Esophagus squamous epithelium (tissue), 5 donors: Measurements from ENCODE around the gene GIPR. TPM values are rescaled to one million over a fixed set of nuclear protein-coding genes. Genes with fewer than 3 reads are reported as not detected.

Source experiments
- DNase-seq: peaks from one replicate; lab custom pipeline; 2025; lab: John Stamatoyannopoulos, UW
- H3K27ac ChIP-seq, 4 donors: fragments of 200-600 bp; sonication (generic); one replicate each; pipeline ENCODE4 v1.5.1; 2016 to 2019; ENCODE audit warnings: mild to moderate bottlenecking in 1 of 4
- H3K27me3 ChIP-seq, 4 donors: fragments of 200-600 bp; sonication (generic); 1 replicate in 3 of 4; 2 replicates in 1 of 4; pipeline versions ENCODE4 v1.5.1 to v1.6.0; 2017 to 2021; ENCODE audit warnings: antibody characterized with exemption in 1 of 4
- H3K36me3 ChIP-seq, 3 donors: fragments of 200-600 bp; sonication (generic); one replicate each; pipeline ENCODE4 v1.5.1; 2016 to 2019
- H3K4me1 ChIP-seq, 3 donors: fragments of 200-600 bp; sonication (generic); one replicate each; pipeline ENCODE4 v1.5.1; 2017 to 2019
- H3K4me3 ChIP-seq, 4 donors: fragments of 200-600 bp; sonication (generic); 1 replicate in 3 of 4; 2 replicates in 1 of 4; pipeline ENCODE4 v1.5.1; 2016 to 2019; ENCODE audit warnings: mild to moderate bottlenecking in 2 of 4, moderate library complexity in 1 of 4
- H3K9me3 ChIP-seq, 3 donors: fragments of 200-600 bp; sonication (generic); one replicate each; pipeline ENCODE4 v1.5.1; 2016 to 2019
- CTCF ChIP-seq, 6 experiments: fragments of 450-650 bp in 4 of 6; fragments of 200-600 bp in 2 of 6; sonication (generic) in 2 of 6; IDR thresholded peaks; one replicate each; pipeline ENCODE4 v1.5.1; 2016 to 2019; ENCODE audit warnings: antibody characterized with exemption in 6 of 6, mild to moderate bottlenecking in 4 of 6, moderate library complexity in 4 of 6
- POLR2A ChIP-seq, 4 donors: fragments of 450-650 bp; IDR thresholded peaks; one replicate each; pipeline ENCODE4 v1.6.1; 2017; ENCODE audit warnings: antibody characterized with exemption in 4 of 4, mild to moderate bottlenecking in 4 of 4, moderate library complexity in 3 of 4
- WGBS, 2 donors: methylation state at CpG; one replicate each; pipeline ENCODE4 v1.1.5; 2018; 5-methylcytosine and 5-hydroxymethylcytosine counted together
- intact Hi-C: fragments of 100-400 bp; cut with DNase I; formaldehyde crosslinking; loops from one replicate; pipeline ENCODE4 v1.15.0; 2022
- total RNA-seq, 4 donors: library from RNA; depleted of rRNA; stranded (reverse); fragments of >200 nt; gene quantifications; one replicate each; pipeline ENCODE4 v1.1.0, GENCODE V29; 2016
- donor health status: DM: yes; HTN: yes; CAD: no.

Gene GIPR
- total RNA-seq, 4 donors from 2014 or later: 0.44 to 1.1 (median 0.63) TPM

GRCh38 chr19:45646345-45646698, 21.7 kb upstream of the GIPR start:
- Histone ChIP-seq H3K27me3 (peaks cover 0 to 39% (median 6%) of the 10 kb centered on the region in 4 donors), H3K4me1 (peaks cover 28 to 42% (median 32%) of the 10 kb centered on the region in 3 donors), H3K4me3 (peak overlapping the region in 3 of 4 donors; percentile 33 to 66 (median 37)), H3K9me3 (no peaks in the 10 kb centered on the region), H3K27ac (no peak overlapping the region), H3K36me3 (no peaks in the 10 kb centered on the region)
- 7 to 14% methylated on average over 8 of the region's 9 CpGs for WGBS, 2 donors
- no peak for TF ChIP-seq POLR2A (IDR thresholded peaks at IDR 0.05)
- TF ChIP-seq CTCF (IDR thresholded peaks at IDR 0.05): no peak
- intact Hi-C loops: loop anchor here (10.0 kb wide), 1 partner anchor 122 kb away; no protein-coding TSS in a partner anchor
- no peak for DNase-seq

GRCh38 chr19:45650722-45651121, 17.3 kb upstream of the GIPR start:
- DNase-seq: no peak
- TF ChIP-seq CTCF (IDR thresholded peaks at IDR 0.05) (no peak), POLR2A (IDR thresholded peaks at IDR 0.05) (no peak)
- 70 to 77% methylated on average over 3 of the region's 3 CpGs for WGBS, 2 donors
- H3K27ac ChIP-seq: no peak overlapping the region
- H3K36me3 ChIP-seq: no peaks in the 10 kb centered on the region
- H3K4me3 ChIP-seq: no peak overlapping the region
- peaks cover 0 to 14% (median 0%) of the 10 kb centered on the region in 4 donors for H3K27me3 ChIP-seq
- H3K9me3 ChIP-seq: no peaks in the 10 kb centered on the region
- peaks cover 5 to 8% (median 5%) of the 10 kb centered on the region in 3 donors for H3K4me1 ChIP-seq
- intact Hi-C loops: no loop called here

- intact Hi-C loops: no loop called here
- H3K4me3 ChIP-seq: no peak overlapping the region
- H3K27ac ChIP-seq: no peak overlapping the region
- no peaks in the 10 kb centered on the region for H3K36me3 ChIP-seq
- TF ChIP-seq POLR2A (IDR thresholded peaks at IDR 0.05) (no peak), CTCF (IDR thresholded peaks at IDR 0.05) (no peak)
- 46 to 80% methylated on average over 1 to 5 of the region's 5 CpGs for WGBS, 2 donors
- no peaks in the 10 kb centered on the region for H3K4me1 ChIP-seq
- H3K9me3 ChIP-seq: no peaks in the 10 kb centered on the region
- no peak for DNase-seq
- peaks cover 0 to under 1% (median 0%) of the 10 kb centered on the region in 4 donors for H3K27me3 ChIP-seq
Measured at GRCh38 chr19:45653634-45654033, 14.4 kb upstream of the GIPR start.

GRCh38 chr19:45655073-45655472, 12.9 kb upstream of the GIPR start:
- H3K27ac ChIP-seq: no peak overlapping the region
- H3K4me3 ChIP-seq: no peak overlapping the region
- TF ChIP-seq POLR2A (IDR thresholded peaks at IDR 0.05): no peak
- no peak for TF ChIP-seq CTCF (IDR thresholded peaks at IDR 0.05)
- intact Hi-C loops: no loop called here
- 60 to 81% methylated on average over 3 of the region's 3 CpGs for WGBS, 2 donors
- no peaks in the 10 kb centered on the region for H3K4me1 ChIP-seq
- peaks cover 0 to 13% (median 0%) of the 10 kb centered on the region in 4 donors for H3K27me3 ChIP-seq
- H3K9me3 ChIP-seq: no peaks in the 10 kb centered on the region
- H3K36me3 ChIP-seq: no peaks in the 10 kb centered on the region
- no peak for DNase-seq

GRCh38 chr19:45657520-45658167, 10.4 kb upstream of the GIPR start:
- intact Hi-C loops: no loop called here
- Histone ChIP-seq H3K9me3 (no peaks in the 10 kb centered on the region), H3K36me3 (no peaks in the 10 kb centered on the region), H3K4me1 (no peaks in the 10 kb centered on the region), H3K4me3 (no peak overlapping the region), H3K27me3 (peaks cover 0 to 22% (median 0%) of the 10 kb centered on the region in 4 donors), H3K27ac (no peak overlapping the region)
- TF ChIP-seq CTCF (IDR thresholded peaks at IDR 0.05) (no peak), POLR2A (IDR thresholded peaks at IDR 0.05) (no peak)
- no peak for DNase-seq
- WGBS, 2 donors: 36 to 44% methylated on average over 13 to 14 of the region's 14 CpGs
